HCT116 (cell line): ENCODE data around the gene GRM8.

Source experiments
- CEBPB ChIP-seq: IDR thresholded peaks from 2 replicates; pipeline ENCODE4 v1.6.1; 2012; ENCODE audit warnings: low read depth
- EGR1 ChIP-seq: IDR thresholded peaks from 2 replicates; pipeline ENCODE4 v1.6.1; 2012; ENCODE audit warnings: low read depth
- FOSL1 ChIP-seq: IDR thresholded peaks from 2 replicates; pipeline ENCODE4 v1.6.1; 2012; ENCODE audit warnings: low read depth
- POLR2A ChIP-seq: IDR thresholded peaks from 2 replicates; pipeline ENCODE4 v1.7.0; 2011; ENCODE audit warnings: borderline replicate concordance; ENCODE audit not compliant: insufficient read depth, insufficient read length; ENCODE audit errors: extremely low read depth
- POLR2AphosphoS5 ChIP-seq: IDR thresholded peaks from 2 replicates; pipeline ENCODE4 v1.6.1; 2011; ENCODE audit warnings: mild to moderate bottlenecking, low read depth, low read length, moderate library complexity
- SP1 ChIP-seq: IDR thresholded peaks from 2 replicates; pipeline ENCODE4 v1.6.1; 2012; ENCODE audit warnings: low read depth
- YY1 ChIP-seq: IDR thresholded peaks from 2 replicates; pipeline ENCODE4 v1.6.1; 2011; ENCODE audit warnings: low read length, low read depth, moderate library complexity, mild to moderate bottlenecking; ENCODE audit not compliant: insufficient replicate concordance; ENCODE audit errors: extremely low read depth
- ZFX ChIP-seq: fragments of 450-650 bp; IDR thresholded peaks from 2 replicates; pipeline ENCODE4 v1.6.1; 2017
- TF ChIP-seq, protein P1 (sequence below), 3 experiments: fragments of 200-600 bp in 1 of 3; sonication (generic) in 1 of 3; IDR thresholded peaks in 2 of 3; conservative IDR thresholded peaks in 1 of 3; 2 replicates each; pipeline ENCODE4 v1.5.1; 2012 to 2017; ENCODE audit warnings: low read depth in 2 of 3, low read length in 2 of 3, antibody characterized with exemption in 1 of 3, borderline replicate concordance in 1 of 3, control low read depth in 1 of 3, mild to moderate bottlenecking in 1 of 3, mixed read lengths in 1 of 3, mixed run types in 1 of 3, moderate library complexity in 1 of 3; ENCODE audit not compliant: insufficient read depth in 1 of 3
- TF ChIP-seq, protein P2 (sequence below): IDR thresholded peaks from 2 replicates; pipeline ENCODE4 v1.6.1; 2012
- TF ChIP-seq, protein P3 (sequence below): IDR thresholded peaks from 2 replicates; pipeline ENCODE4 v1.6.1; 2012

DNA sequence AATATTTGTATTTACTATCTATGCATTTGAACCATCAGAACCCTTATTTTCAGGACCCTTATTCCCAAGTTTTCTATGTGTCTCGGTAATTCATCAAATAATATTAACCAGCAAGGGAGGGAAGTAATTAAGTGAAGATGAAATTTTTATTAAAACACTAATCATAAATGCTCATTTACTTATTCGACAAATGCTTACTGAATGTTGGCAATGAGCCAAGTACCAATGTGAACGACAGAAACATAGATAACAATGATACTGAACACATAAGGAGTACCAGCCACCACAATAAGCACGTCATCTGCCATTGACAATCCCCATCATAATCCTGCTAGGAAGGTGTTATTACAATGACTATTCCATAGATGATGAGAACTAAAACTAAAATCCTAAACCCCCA is 45.5 kb downstream of the GRM8 start:
- TF ChIP-seq, protein P1, sequence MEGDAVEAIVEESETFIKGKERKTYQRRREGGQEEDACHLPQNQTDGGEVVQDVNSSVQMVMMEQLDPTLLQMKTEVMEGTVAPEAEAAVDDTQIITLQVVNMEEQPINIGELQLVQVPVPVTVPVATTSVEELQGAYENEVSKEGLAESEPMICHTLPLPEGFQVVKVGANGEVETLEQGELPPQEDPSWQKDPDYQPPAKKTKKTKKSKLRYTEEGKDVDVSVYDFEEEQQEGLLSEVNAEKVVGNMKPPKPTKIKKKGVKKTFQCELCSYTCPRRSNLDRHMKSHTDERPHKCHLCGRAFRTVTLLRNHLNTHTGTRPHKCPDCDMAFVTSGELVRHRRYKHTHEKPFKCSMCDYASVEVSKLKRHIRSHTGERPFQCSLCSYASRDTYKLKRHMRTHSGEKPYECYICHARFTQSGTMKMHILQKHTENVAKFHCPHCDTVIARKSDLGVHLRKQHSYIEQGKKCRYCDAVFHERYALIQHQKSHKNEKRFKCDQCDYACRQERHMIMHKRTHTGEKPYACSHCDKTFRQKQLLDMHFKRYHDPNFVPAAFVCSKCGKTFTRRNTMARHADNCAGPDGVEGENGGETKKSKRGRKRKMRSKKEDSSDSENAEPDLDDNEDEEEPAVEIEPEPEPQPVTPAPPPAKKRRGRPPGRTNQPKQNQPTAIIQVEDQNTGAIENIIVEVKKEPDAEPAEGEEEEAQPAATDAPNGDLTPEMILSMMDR (IDR thresholded peaks at IDR 0.05 in 2 of 3, conservative IDR thresholded peaks at IDR 0.05 in 1 of 3; ENCODE audit: borderline replicate concordance in 1 of 3, insufficient read depth in 1 of 3, low read depth in 2 of 3, low read length in 2 of 3): no peak
- TF ChIP-seq, protein P2, sequence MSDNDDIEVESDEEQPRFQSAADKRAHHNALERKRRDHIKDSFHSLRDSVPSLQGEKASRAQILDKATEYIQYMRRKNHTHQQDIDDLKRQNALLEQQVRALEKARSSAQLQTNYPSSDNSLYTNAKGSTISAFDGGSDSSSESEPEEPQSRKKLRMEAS: no peak
- no peak for TF ChIP-seq POLR2AphosphoS5
- no peak for TF ChIP-seq POLR2A
- no peak for TF ChIP-seq SP1
- no peak for TF ChIP-seq CEBPB
- TF ChIP-seq FOSL1: no peak
- TF ChIP-seq ZFX: no peak
- no peak for TF ChIP-seq YY1
- TF ChIP-seq, protein P3, sequence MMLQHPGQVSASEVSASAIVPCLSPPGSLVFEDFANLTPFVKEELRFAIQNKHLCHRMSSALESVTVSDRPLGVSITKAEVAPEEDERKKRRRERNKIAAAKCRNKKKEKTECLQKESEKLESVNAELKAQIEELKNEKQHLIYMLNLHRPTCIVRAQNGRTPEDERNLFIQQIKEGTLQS: no peak
- no peak for TF ChIP-seq EGR1
